NOMO-1 treated with DMSO at 0.1 percent for 48 hours (cell line): Measurements from ENCODE around the gene ATP8A2.

Experiments
- DNase-seq: peaks from one replicate; lab custom pipeline; 2025; ENCODE audit not compliant: unreplicated experiment; lab: John Stamatoyannopoulos, UW

The ATP8A2 gene

GRCh38 chr13:26021956-26022355 lies 650.2 kb downstream of the ATP8A2 start:
- DNase-seq = no peak

DNA sequence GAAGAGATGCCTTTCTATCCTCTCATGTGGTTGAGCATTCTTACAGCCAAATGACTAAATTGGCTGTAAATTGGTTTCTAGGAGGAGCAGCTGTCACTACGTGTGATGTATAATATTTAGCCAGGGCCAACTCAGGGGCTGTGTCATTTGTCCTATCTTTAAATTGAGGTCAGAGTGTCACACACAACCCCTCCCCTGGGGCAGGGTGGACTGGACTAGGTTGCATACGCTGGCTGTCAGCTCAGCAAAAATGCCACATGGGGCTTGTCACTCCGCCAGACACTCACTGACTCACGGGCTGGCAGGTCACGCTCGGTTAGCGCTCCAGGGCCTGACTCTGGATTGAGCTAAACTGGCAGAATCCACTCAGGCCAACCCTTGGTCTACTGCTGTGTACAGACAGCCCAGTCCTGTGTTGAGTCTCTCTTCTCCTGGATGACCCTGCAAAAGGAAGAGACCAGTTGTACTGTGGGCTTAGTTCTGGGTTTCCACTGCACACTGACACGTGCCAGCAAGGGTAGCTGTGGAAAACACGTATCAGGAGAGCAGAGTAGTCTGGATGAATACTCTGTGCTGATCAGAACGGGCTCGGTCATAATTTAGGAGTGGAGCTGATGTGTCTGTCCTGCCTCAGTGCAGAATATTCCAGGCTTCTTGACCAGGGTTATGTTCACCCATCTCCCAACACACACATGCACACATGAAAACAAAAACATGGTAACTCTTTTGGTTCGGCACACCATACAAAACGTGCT lies 650.9 kb downstream of the ATP8A2 start:
- DNase-seq = no peak

DNA sequence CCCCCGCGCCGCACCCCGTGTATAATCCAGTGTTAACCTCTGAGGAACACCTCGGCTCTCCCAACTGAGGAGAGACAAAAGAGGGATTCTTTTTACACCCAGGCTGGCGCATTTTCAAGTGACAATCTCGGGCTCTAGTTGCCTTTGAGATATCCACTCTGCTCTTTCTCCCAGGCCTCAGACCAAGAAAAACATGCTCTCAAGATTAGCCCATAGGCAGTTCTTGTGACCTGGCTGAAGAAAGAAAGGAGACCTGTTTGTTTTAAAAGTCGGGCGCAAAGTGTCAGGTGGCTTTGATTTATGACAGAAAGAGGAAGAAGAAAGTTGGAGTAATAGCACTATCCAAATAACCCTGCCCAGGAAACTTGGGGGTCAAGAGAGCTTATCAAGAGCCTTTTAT lies 652.8 kb downstream of the ATP8A2 start:
- DNase-seq = peak; percentile 20

GRCh38 chr13:26025196-26025595 lies 653.4 kb downstream of the ATP8A2 start:
- DNase-seq = no peak

DNA sequence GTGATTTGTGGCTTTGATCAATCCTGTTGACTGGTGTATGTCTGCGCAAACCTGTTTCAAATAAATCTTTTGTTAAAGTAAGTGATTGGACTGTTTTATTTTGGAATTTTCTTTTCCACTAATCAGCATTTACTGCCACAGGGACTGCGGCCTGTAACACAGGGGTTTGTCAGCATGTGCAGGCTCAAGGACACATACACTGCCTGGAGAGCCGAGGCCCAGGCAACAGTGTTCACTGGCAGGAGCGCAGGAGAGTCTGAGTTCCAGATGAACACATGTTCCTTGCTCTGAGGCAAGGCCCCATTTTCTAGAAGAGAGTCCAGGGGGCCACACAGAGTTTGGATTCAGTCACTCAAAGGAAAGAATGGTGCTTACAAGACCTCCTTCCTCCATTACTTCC lies 654.0 kb downstream of the ATP8A2 start:
- no peak for DNase-seq

- no peak for DNase-seq
Observed at GRCh38 chr13:26026211-26026610, 654.4 kb downstream of the ATP8A2 start.

DNA sequence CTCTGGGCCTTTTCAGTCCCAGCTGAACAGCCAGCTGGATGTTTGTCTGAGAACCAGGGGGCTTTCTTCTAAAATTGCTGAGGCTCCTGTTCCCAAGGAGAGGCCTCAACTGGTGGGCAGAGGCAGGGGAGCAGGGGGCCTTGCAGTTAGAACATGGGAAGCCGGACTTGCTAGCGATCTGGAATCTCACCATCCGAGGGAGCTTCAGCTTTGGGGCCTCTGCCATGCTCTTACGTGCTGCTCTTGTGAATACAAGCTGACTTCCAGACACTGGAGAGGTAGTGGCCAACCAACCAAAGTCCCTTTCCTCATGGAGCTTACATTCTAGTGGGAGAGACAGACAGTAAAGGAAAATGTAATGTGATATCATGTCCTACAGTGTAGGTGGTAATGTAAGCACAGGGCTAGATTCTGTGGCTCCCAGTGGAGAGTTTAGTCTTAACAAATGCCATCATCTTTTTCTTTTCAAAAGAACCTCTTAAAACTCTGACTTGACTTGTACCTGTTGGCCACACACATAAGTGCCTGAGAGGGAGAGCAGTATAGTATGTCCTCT lies 657.9 kb downstream of the ATP8A2 start:
- no peak for DNase-seq

DNA sequence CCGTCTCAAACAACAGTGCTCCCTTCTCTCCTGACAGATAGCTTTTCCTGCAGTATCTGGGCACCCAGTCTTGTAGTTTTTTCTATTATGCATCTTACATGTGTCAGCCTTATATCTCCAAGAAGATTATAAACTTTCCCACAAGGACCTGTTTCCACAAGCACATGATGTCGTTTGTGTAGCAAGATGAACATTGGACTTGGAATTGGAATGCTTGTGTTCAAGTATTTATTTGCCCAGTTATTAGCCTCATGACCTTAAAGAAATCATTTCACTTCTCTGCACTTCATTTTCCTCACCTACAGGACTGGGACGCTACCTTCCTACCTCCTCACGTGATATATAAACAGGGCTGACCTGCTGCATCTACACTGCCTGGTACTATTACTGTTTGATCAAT lies 658.6 kb downstream of the ATP8A2 start:
- DNase-seq = no peak

DNA sequence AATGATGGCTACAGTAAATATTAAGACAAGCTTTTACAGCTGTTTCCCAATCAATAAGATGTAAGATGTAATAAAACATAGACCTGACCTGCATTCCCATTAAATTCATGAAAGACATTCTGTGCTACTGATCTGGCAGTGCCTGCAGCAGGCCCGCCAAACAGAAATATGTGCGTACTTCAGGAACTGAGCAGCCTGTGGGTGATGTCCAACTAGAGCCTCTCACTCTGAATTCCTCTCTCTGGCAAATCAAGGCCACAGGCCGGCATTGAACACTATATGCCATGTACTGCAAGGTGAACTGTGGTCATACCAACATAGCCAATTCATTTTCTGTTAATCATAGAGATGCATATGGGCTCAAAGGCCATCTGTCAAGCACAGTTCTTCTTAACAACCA lies 662.2 kb downstream of the ATP8A2 start:
- DNase-seq = no peak

DNA sequence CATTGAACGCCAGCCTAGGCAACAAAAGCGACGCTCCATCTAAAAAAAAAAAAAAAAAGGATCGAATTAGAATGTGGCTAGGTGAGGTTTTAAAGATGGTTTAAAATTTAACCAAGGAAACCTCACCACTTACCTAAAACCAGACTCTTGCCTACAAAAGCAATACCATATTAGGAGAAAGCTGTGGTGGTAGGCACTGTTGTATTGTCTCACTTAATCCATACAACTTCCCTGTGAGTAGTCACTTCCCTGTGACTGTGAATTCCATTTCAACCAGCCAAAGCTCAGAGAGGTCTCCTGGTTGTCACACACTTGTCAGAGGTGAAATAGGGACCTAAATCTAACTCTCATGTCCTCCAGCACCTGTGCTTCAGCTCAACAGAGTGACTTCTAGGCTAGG lies 664.6 kb downstream of the ATP8A2 start:
- DNase-seq = no peak

GRCh38 chr13:26037302-26037701 lies 665.5 kb downstream of the ATP8A2 start:
- DNase-seq = peak; percentile 11

DNA sequence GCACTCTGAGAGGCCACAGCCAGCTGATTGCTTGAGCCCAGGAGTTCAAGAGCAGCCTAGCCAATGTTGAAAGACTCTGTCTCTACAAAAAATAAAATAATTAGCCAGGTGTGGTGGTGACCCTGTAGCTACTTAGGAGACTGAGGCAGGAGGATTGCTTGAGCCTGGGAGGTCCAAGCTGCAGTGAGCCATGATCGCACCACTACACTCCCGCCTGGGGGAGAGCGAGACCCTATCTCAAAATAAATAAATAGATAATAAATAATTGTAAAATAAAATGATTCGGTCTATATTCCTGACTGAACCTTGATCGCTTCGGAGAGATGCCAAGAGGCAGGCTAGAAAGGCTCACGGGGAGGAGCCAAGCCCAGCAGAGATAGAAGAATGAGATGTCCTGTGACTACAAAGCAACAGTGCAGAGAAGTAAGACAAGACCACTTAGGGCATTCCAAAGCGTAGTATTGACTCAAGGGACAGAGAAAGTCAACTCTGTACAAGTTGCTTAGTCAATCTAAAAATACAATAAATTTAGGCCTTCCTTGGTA lies 667.2 kb downstream of the ATP8A2 start:
- no peak for DNase-seq

DNA sequence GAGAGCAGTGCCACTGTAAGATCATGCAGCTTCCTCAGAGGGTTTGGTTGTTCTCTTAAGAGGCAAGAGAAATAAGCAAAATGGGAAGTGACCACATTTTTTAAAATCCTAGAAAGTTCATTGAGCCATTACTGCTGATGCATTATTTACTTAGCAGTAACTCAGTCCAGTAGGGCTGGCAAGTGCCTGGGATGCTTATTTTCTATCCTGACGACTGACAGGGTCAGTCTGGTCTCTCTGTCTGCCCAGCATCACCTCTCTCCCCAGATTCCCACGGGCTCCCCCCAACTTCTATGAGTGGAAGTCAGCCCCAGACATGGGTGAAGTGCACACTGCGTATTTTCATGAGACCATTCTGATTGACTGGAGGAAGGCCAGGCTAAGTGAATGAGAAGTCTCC lies 669.7 kb downstream of the ATP8A2 start:
- peak; percentile 4 for DNase-seq

DNA sequence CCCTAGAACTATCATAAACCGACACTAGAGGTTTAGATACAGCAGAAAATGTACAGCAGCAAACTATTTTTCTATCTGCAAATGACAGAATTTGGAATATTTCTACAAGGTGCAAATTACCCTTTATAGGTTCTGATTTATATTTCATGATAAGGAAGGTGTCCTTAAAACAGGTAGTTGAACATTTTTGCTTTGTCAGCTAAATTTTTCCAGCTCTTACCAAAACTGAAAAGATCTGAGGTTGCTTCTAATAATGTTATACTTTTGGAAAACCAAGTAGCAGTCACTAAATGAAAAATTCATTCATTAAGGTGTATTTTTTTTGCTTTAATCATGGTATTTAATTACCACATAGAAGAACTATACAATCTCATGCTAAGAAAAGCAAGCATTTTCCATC lies 671.0 kb downstream of the ATP8A2 start:
- DNase-seq = no peak

DNA sequence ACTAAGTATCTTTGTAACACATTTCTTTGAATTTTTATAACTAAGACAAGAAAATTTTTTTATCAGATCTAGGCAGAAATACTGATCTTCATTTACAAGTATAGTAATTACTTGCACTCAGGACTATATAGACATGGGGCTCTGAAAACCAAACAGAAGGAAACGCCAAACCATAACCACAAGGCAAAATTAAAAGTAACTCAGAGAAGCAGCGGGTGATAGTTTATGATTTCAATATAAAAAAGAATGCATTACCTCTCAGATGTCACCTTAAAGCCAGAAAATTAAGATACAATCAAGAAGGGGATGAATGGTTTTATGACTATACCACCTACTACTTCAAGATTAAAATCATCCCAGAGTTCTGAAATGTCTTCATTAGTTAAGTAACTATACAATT lies 673.4 kb downstream of the ATP8A2 start:
- no peak for DNase-seq

DNA sequence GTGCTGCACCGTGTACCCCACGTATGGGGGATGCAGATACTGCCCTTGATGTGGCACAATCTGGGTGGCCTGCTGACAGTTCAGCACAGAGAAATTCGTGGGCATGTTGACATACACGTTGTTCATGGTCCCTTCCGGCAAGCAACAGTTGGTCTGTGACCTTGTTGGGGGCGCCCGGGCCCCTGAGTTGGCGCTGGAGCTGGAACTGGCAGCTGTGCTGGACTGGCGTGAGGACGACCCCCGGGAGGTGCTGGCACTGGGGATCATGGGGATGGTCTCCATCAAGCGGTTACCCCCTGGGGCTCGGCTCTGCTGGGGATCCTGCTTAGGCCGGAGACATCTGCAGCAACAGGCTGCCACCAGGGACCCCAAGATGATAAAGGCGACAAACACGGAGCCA lies 674.9 kb downstream of the ATP8A2 start:
- DNase-seq = no peak

DNA sequence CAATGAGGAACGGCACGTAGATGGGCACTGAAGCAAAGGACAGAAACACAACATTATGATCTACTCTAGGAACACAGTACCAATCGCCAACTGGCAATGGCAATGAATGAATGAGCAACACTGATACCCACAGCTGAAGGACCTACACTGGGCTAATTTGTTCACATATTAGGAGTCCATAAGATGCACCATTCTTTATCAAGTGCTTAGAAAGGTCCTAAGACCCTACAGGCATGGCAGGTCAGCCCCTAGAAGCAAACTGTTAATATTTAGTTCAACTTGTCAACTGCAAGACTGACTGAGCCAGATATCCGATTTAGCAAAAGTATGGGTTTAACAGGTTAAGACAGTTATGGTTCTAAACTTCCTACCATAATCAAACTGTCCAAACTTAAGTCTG lies 675.3 kb downstream of the ATP8A2 start:
- no peak for DNase-seq

GRCh38 chr13:26048741-26049140 lies 677.0 kb downstream of the ATP8A2 start:
- no peak for DNase-seq

DNA sequence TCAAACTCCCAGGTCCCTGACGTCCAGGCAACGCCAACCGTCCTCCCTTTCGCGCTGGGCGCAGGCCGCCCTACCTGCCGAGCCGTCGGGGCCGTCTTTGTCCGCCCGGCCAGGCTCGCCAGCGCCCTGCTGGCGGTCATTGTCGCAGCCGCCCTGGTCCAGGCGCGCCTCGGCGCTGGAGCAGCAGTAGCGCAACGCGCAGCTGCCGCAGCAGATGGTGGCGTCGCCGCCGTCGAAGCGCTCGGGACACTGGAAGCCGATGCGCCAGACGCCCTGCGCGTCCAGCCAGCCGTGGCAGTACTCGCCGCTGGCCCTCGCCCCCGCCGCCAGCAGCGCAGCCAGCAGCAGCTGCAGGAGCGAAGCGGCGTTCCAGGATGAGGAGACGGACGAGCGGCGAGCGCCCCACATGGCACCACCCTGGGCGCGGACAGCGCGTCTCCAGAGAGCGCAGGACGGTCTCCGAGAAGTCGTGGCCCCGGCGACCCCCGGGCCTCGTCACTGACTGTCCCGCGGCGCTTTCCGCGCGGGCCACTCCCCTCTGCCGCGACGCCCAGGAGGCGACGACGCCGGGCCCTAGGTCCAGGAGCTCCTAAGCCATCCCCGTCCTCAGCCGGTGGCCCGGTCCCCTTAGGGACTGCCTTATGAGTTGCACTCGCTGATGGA lies 678.9 kb downstream of the ATP8A2 start:
- no peak for DNase-seq

DNA sequence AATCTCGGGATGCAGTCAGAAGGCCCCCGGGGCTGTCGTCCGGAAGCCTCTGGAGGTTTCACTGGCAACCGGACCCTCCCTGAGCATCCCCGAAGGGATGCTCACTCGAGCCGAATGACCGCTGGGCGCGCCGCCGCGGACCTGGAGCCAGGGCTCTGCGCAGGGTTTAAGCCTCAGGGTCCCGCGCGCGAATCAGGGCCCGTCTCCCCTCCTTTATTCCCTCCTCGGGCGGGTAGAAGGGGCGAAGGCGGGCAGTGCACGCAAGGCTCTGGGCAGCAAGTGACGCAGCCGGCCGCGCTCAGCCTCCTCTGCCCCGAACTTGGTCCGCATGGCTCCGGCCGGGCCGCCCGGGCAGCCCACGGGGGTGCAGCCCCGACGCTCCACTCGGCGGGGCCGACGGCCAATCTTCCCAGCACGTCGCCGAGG lies 679.5 kb downstream of the ATP8A2 start:
- no peak for DNase-seq

GRCh38 chr13:26051657-26052311 lies 680.0 kb downstream of the ATP8A2 start, which contains the start of gene SHISA2:
Gene SHISA2 (minus strand): TSS chr13:26052016. CDS start chr13:26050975, 1,041 bp downstream.
- peak; percentile 61 for DNase-seq

- no peak for DNase-seq
Observed at GRCh38 chr13:26052337-26052736, 680.6 kb downstream of the ATP8A2 start.
